Fibroblast of lung (primary cell): ENCODE data around the gene PDE4D.

ENCODE experiments used
- EZH2 ChIP-seq: IDR thresholded peaks from 2 replicates; pipeline ENCODE4 v1.5.1; 2012; ENCODE audit warnings: low read length, control low read depth, mild to moderate bottlenecking; ENCODE audit errors: missing control alignments
- TF ChIP-seq, protein P1 (sequence below), 2 donors: IDR thresholded peaks in 1 of 2; conservative IDR thresholded peaks in 1 of 2; 1 replicate in 1 of 2; 2 replicates in 1 of 2; pipeline ENCODE4 v1.5.1; 2011 to 2012; ENCODE audit warnings: low read length in 2 of 2, control low read depth in 1 of 2, inconsistent platforms in 1 of 2, low read depth in 1 of 2, mild to moderate bottlenecking in 1 of 2

DNA sequence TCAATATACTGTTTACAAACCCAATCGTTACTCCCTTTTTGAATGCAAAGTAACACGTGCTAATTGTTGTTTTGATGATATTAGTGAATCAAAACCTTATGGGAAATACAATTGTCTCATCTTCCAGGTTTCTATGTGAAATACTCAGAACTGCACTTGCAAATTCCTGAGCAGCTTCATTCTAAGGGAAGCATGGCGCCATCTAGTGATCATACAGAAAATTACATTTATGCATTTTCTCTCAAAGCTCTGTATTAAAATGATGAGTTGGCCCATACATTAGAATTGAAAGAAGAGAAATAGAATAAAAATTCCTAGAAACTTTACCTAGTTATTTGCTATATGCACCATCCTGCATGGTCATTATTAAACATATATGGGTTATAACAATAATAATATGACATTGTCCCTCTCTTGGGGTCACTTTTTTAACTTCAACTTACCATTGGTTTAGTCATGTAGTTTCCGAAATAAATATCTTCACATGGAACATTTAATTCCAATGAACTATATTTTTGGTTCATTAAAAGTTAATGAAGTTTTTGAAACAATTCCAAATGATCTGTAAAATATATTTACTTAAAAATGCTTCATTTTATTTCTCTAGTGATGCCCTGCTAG is 220.0 kb downstream of the PDE4D start:
- TF ChIP-seq, protein P1, sequence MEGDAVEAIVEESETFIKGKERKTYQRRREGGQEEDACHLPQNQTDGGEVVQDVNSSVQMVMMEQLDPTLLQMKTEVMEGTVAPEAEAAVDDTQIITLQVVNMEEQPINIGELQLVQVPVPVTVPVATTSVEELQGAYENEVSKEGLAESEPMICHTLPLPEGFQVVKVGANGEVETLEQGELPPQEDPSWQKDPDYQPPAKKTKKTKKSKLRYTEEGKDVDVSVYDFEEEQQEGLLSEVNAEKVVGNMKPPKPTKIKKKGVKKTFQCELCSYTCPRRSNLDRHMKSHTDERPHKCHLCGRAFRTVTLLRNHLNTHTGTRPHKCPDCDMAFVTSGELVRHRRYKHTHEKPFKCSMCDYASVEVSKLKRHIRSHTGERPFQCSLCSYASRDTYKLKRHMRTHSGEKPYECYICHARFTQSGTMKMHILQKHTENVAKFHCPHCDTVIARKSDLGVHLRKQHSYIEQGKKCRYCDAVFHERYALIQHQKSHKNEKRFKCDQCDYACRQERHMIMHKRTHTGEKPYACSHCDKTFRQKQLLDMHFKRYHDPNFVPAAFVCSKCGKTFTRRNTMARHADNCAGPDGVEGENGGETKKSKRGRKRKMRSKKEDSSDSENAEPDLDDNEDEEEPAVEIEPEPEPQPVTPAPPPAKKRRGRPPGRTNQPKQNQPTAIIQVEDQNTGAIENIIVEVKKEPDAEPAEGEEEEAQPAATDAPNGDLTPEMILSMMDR (conservative IDR thresholded peaks at IDR 0.05 in 1 of 2, IDR thresholded peaks at IDR 0.05 in 1 of 2; ENCODE audit: low read depth in 1 of 2, low read length in 2 of 2): peak; percentile 71 to 72
- no peak for TF ChIP-seq EZH2
